ENCODE measurements around the gene DAB2.

DNA sequence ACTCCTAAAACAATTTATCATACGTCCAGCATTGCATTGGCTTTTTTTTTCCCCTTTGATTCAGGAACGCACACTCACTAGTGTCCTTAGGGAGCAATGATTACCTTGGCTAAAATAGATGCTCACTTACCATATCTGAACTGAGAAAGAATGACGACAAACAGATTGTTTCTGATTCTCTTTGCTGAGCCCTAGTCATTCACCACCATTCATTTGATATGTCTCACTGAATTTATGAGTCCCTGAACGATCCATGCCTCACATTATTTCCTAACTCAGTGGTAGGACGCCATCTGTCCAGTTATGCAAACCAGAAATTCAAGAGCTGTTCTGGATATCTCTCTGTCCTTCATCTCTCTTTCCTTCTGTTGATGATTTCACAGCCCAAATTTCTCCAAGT lies 39.3 kb upstream of the DAB2 start:
- TF ChIP-seq, protein P1, sequence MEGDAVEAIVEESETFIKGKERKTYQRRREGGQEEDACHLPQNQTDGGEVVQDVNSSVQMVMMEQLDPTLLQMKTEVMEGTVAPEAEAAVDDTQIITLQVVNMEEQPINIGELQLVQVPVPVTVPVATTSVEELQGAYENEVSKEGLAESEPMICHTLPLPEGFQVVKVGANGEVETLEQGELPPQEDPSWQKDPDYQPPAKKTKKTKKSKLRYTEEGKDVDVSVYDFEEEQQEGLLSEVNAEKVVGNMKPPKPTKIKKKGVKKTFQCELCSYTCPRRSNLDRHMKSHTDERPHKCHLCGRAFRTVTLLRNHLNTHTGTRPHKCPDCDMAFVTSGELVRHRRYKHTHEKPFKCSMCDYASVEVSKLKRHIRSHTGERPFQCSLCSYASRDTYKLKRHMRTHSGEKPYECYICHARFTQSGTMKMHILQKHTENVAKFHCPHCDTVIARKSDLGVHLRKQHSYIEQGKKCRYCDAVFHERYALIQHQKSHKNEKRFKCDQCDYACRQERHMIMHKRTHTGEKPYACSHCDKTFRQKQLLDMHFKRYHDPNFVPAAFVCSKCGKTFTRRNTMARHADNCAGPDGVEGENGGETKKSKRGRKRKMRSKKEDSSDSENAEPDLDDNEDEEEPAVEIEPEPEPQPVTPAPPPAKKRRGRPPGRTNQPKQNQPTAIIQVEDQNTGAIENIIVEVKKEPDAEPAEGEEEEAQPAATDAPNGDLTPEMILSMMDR (IDR thresholded peaks at IDR 0.05): no peak
- TF ChIP-seq POLR2A (IDR thresholded peaks at IDR 0.05): no peak
